Hematopoietic multipotent progenitor cell treated with erythropoietin and hydrocortisone succinate and interleukin-3 and kit ligand, for 15 days (in vitro differentiated cells): ENCODE measurements around the gene LARP1.
"Not testable (repeated sequence)": the region's sequence is repeated elsewhere in the genome, so short reads cannot be mapped to it uniquely, and the experiment has no call there.

Experiments
- DNase-seq: peaks from one replicate; pipeline ENCODE4 v3.0.0-alpha.2; 2015; ENCODE audit warnings: low spot score

LARP1 gene

DNA sequence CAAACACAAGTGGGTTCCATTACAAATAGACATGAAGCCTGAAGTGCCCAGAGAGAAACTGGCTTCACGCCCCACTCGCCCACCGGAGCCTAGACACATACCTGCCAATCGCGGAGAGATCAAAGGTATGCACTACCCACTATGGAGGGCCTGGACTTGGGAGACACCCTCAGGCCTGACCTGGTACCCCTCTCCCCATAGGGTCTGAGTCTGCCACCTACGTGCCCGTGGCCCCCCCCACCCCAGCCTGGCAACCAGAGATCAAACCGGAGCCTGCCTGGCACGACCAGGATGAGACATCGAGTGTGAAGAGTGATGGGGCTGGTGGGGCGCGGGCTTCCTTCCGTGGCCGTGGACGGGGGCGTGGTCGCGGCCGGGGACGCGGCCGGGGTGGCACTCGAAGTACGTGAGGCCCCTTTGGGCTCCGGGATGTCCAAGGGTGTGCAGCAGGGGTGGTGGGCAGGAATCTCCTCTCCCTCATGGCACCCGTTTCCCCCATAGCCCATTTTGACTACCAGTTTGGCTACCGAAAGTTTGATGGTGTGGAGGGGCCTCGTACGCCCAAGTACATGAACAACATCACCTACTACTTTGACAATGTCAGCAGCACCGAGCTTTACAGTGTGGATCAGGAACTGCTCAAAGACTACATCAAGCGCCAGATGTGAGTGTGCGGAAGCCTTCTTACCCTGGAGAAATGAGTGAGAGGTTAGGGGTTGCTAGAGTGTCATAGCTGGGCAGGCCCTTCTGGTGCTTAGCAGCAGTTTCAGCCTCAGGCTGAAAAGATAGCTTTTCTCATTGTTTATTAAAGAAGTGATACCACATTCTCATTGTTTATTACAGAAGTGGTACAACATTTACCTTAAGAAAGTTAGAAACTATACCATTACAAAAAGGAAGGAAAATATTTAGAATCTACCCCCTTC lies 38.7 kb downstream of the LARP1 start:
- DNase-seq = no peak

DNA sequence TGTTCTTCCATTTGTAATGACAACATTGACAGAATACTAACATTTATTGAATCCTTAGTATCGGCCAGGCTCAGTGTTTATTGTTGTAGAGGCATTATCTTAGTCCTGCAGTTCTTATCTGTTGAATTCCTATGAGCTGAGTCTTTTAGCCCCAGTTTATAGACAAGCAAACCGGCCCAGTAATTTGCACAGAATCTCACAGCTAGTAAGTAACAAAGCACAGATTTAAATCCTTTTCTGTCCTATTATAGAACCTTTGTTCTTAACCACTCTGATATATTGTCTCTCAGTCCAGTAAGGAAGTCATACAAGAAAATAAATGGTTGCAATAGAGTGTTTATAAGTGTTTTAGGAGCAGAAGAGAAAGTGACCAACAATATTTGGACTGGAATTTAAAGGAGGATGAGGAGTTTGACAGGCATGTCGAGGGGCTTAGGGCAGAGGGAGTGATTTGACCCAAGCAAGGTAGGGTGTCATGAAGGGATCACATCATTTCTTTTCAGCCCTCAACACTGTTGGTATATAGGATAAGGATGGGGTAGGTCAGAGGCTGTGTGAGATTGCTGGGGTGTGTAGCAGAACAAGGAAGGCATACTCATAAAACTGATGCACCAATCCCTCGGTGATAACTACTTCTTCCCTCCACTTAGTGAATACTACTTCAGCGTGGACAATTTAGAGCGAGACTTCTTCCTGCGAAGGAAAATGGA lies 39.5 kb downstream of the LARP1 start:
- no peak for DNase-seq

DNA sequence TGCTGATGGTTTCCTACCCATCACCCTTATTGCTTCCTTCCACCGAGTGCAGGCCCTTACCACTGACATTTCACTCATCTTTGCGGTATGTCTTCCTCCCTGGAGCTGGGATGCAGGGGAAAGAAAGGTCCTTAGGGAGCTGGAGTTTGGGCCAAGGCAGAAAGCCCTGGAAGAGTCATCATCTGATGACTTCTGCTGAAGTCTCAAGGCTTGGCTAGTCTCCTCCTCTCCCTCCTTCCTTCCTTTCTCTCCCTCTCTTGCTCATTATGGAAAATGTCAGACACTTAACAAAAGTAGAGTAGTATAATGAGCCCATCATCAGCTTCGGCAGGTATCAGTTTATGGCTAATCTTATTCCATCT lies 40.0 kb downstream of the LARP1 start:
- DNase-seq = no peak

DNA sequence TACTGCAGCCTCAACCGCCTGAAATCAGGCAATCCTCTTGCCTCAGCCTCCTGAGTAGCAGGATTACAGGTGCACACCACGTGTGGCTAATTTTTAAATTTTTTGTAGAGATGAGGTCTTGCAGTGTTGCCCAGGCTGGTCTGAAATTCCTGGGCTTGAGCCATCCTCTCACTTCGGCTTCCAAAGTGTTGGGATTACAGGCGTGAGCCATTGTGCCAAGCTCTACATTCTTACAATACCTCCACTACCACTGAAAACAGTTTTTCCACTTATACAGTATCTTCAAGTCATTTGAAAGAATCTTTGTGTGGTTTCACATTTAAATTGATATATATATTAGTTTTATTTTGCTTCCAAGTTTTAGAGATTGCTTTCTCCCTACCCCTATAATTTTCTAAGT lies 42.6 kb downstream of the LARP1 start:
- no peak for DNase-seq

DNA sequence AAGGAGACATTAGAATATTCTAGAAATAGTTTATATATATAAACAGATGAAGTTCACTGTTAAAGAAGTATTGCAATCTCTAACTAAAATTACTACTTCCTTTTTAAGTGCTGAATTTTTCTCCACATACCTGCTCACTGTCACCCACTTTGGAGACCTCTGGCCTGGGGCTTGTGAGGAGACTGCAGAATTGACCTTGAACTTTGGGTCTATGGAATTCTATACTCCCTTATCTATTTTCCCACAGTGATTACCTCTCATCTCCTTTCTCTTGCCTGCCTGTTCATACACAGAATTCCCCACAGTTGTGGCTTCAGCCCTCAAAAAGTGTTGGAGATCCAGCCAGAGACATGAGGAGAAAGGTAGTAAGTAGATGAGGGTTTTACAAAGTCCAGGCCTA lies 45.4 kb downstream of the LARP1 start:
- no peak for DNase-seq

DNA sequence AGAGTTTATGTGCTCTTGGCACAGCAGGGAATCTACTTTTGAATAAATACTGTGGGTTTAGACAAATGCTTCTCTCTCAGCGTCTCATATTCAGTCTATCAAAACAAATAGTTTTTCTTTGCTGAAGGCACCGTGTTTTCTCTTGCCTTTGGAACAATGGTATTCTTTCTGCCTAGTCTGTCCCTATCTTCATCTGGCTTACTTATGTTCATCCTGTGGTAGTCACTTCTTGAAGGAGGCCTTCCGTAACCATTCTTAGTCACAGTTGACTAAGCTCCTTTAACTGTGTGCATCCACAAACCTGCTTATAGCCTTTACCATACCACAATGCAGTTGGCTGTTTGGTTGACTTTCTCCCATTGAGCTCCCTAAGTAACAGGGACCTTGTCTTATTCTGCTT lies 45.9 kb downstream of the LARP1 start:
- DNase-seq = no peak

DNA sequence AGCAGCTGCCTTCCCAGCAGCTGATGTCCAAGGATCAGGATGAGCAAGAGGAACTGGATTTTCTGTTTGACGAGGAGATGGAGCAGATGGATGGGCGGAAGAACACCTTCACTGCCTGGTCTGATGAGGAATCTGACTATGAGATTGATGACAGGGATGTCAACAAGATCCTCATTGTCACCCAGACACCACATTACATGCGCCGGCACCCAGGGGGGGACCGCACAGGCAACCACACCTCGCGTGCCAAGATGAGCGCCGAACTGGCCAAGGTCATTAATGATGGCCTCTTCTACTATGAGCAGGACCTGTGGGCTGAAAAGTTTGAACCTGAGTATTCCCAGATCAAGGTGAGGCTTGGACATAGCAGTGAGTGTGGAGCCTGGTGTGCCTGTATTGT lies 46.9 kb downstream of the LARP1 start:
- no peak for DNase-seq

DNA sequence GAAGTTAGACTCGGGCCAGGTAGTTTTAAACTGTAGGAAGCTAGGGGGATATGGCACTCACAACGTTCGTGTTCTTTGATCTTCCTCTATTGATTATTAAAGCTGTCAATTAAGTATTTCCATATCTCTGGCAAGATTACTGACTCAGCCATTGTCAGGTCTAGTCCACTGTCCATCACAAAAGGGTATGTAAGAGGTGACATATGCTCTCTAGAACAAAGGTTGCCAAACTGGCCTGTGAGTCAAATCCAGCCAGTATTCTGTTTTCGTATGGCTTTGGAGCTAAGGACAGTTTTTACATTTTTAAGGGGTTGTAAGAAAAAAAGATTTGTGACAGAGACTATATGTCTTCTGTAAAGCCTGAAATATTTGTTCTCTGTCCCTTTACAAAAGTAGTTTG lies 51.0 kb downstream of the LARP1 start:
- DNase-seq = no peak

DNA sequence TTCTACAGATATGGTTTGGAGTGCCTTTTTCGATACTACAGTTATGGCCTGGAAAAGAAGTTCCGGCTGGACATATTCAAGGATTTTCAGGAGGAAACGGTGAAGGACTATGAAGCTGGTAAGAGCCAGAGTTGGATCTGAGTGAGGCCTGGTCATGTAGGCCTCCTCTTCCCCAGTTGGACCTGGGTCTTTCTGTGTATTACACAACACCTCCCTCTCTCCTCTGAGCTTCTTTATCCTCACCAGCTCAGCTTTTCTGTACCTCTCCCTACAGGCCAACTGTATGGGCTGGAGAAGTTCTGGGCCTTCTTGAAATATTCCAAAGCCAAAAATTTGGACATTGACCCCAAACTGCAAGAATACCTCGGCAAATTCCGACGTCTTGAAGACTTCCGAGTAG lies 56.1 kb downstream of the LARP1 start:
- DNase-seq = no peak

DNA sequence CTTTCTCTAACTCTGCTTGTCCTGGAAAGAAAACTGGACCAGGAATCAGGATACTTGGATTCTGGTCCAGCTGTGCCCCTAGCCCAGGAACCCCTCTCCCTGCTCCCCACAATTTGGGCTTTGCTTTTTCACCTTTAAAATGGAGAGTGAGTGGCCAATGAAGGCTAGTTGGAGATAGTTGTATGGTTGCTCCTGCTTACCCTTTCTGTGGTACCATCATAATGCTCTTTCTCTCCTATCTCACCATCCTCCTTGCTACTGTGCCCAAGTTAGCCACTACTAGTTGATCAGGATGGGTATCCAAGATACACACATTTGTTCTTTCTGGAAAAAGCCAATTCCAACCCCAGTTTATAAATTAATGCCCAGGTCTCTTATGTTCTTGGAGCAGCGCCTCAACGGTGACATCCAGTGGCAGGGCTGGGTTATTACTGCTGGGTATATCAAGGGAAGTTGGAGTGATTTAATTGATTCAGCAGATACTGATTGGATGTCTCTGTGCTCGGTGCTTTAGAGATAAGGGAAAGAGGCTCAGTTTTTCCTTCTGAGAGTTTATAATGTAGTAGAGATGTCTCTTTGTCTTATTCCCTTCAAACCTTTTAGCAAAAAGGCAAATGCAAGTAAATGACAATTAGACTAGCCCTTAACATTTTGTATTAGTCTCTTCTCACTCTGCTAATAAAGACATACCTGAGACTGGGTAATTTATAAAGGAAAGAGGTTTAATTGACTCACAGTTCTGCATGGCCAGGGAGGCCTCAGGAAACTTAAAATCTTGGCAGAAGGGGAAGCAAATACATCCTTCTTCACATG lies 56.7 kb downstream of the LARP1 start:
- peak; percentile 79 for DNase-seq

DNA sequence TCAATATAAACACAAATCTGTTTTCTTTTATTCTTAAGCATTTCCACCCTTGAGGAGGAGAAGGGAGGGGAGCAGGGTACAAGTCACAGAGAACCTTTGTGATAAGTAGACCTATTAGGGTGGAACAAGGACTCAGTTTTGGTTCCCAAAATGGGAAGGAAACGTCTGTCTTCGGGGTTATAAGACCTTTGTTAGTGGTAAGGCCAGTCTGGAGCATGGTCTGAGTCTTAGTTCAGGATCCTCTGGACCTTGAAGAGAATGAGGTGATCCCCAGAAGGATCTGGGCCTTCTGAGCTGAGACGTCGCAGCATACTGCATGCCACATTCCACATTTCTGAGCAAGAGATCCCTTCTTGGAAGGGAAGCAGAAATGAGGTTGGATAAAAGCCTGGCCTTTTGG lies 58.0 kb downstream of the LARP1 start:
- no peak for DNase-seq

DNA sequence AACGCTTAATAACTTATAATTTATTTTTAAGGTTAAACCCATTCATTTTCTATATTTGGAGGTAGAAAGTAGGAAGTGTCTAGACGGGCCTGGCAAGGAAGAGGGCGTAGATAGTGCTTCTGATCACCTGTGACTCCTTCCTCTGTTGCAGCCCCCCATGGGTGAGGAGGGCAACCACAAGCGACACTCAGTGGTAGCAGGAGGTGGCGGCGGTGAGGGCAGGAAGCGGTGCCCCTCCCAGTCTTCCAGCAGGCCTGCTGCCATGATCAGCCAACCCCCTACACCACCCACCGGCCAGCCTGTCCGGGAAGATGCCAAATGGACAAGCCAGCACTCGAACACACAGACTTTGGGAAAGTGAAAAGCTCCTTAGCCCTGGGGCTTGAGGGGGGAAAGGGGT lies 58.6 kb downstream of the LARP1 start:
- no peak for DNase-seq

DNA sequence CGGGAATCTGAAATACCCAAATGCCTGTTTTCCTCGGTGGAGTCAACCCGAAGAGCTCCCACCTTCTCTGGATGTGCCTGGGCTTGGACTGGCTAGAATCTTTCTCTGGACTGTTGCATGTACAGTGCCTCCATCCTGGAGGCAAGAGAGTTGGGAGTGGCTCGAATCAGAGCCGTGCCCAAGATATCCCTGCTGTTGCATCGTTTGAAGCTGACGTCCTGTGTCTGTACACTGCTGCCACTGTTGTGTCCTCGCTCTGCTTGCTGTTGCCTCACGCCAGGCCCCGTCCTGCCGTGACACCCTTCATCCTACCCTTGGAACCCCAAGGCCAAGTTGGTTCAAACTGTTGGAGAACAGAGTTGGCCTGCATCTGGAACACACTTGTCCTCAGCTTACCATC lies 59.8 kb downstream of the LARP1 start:
- no peak for DNase-seq

DNA sequence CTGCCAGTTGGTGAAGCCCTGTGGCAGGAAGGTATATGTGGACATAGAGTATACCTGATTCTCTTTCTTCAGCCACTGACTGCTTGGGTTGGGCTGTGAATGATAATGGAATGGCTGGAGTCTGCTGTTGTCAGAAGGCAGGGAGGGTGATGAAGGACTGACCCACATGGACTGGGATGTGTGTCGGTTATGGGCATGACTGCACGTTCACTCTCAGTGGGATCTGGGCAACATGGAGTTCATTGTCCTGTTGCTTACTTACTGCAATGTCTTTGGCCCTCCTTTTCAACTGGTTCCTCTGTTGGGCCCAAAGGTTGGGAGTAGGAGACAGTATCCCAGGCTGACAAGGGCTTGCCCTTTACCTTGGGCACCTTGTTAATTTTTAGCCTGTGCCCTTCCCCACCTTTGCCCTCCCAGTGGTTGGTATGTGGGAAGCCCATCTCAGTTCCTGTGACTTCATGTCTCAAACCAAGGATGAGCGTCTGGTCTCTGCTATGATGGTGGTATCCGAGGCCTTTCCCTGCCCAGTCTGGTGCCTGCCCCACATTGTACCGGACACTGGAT lies 60.6 kb downstream of the LARP1 start:
- no peak for DNase-seq

DNA sequence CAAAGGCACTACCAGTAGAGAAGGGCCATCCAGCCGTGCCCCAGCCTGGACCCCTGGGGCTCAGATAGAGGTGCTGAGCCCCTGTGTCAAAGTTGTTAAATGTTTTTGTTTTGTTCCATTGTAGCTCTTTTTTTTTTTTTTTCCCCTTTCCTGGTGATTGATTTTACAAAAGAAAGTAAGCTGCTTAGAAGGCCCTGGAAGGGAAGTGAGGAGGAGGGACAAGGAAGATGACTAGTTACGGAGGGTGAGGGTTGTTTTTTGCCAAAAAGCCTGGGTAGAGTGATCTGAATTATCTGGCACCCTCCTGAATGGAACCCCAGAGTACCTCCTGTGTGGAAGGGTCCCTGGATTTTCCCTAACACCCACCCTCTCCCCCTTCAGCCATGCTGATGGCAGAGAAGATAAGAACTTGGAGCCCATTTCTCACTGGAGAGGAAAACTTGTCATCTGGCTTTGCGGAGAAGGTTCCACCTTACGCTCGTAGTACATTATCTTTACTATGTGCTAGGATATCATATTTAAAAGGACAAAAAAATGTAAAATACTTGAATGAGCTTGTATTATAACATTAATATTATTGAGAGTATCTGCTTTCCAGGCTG lies 61.8 kb downstream of the LARP1 start:
- DNase-seq = no peak

DNA sequence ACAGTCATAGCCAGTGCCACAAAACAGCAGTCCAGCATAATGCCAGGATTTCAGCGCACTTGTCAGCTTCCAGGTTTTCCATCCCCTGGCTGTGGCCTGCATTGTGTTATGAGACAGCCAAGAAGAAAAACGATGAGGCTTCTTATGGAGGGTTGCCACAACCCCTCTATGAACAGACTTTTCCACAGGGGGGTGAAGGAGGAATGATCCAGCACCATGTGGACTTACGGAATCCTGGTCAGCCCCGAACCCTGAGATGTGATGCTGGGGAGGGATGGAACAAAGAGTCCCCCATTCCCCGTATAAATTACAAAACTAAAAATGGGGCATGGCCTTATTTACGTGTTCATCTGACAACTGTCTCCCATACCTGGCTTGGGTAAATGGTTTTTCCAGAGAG lies 62.6 kb downstream of the LARP1 start:
- no peak for DNase-seq

DNA sequence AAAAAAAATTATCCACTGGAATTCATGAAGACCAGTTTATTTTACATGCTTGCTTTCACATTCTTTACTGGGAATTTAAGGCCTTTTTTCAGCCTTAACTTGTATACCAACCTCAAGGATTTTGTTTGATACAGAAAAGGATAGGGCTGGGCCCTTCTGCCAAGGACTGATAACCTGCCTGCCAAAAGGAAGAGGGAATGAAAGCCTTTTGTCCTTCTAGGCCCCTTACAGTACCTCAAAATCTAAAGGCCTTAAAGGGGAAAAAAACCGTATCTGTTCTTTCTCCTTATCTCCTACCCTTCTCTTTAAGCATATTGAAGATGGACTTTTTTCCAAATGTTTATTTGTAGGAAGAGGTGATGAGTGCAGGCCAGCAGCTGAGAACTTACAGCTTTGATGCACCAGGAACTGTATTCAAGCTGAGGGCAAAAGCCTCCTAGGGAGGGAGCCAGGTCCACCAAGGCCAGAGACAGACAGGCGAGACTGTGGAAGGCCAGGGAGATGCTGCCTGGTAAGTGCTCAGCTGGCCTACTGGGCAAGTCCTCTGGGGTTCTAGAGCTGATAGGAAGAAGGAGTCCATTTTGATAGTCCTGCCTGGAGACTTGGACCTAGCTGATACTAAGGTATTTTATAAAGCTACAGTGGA lies 63.4 kb downstream of the LARP1 start:
- peak; percentile 78 for DNase-seq

DNA sequence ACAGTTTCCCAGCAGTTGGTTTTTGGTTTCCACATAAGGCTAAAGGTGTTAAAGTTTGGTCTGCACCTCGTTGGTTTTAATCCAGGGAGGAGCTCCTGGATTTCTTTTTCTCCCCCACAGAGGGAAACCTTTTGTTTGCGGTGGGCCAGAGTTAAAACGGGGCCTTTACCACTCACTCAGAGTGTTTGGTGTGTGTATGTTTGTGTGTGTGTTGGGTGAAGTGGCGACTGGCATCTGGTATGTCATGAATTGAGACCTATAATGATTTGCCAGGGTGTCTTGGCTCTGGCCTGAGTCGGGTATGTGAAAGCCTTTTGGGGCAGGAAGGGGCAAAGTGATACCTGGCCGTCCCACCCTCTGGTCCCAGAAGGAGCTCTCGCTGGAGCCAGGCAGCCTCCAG lies 64.4 kb downstream of the LARP1 start:
- no peak for DNase-seq

DNA sequence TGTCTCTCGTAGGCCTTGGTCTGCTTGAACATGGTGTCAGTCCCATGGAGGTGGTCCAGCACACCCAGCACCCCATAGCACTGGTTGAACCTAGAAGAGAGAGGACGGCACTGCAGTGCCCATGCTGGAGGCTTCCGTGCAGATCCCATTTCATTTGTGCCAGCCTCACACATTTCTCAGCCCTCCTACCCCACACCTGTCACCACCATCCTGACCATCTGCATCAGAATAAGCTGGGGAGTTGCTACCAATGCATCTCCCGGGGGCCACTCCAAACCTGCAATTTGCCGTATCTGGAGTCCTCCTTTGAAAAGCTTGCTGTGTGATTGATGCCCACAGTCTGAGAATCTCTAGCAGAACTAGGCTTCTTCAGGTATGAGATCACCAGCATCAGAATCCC lies 65.2 kb downstream of the LARP1 start:
- DNase-seq = no peak

DNA sequence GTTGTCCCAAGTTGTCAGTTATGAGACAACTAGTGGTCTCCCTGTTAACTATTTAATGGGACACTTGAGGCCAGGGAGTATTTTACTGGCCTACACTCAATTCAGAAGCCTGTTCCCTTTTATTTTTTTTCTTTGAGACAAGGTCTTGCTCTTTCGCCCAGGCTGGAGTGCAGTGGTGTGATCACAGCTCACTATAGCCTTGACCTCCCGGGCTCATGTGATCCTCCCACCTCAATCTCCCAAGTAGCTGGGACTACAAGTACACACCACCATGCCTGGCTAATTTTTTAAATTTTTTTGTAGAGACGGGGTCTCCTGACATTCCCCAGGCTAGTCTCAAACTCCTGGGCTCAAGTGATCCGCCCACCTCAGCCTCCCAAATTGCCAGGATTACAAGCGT lies 67.7 kb downstream of the LARP1 start:
- not testable (repeated sequence) for DNase-seq

DNA sequence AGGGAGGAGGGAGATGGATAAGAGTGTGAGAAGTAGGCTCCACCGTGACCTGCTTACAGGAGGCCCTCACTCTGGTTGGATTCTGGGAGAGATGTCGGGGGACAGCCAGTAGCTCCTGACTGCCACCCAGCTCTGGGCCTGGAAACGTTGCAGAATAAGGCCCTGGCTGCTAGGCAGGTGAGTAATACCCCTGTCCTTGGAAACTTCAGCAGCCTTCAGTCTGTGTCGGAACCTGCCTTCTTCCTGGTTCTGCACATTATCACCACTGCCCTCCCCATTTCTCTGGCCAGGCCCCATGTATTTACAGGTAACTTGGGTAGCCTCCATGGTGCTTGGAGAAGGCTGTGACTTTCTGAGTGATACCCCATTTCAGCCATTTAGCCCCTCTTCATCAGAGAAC lies 68.4 kb downstream of the LARP1 start:
- DNase-seq = no peak

DNA sequence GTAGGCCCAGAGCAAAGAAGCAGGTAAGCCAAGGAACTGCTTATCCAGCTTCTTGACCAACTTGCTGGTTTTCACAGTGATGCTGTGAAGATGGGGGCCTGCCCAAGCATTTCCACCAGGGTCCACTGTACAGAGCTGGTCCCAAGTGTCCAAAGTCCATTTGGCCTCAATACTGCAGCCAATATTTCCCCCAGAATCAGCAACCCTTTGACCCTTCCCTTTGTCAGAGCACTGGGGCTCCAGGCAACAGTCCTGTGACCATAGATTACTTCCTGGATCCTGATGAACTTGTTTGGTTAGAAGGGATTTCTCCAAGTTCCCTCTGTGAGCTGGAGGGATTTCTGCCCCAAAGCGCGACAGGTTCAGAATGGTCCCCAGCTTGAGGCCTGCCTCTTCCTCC lies 68.9 kb downstream of the LARP1 start:
- DNase-seq = no peak
